Cardiac muscle cell (in vitro differentiated cells and primary cell): ENCODE results near the gene CHRND. TPM values are rescaled to one million over a fixed set of nuclear protein-coding genes. Genes with fewer than 3 reads are reported as not detected.

Source experiments
- DNase-seq, 2 donors: peaks; one replicate each; pipeline versions ENCODE4 v3.0.0 to v3.0.0-alpha.2; 2010 to 2017; ENCODE audit warnings: low read depth in 1 of 2, low spot score in 1 of 2
- H3K27ac ChIP-seq: fragments of 200-600 bp; sonication (generic); 2 replicates; pipeline ENCODE4 v1.5.1; 2016
- H3K27me3 ChIP-seq: fragments of 200-600 bp; sonication (generic); 2 replicates; pipeline ENCODE4 v1.6.0; 2016; ENCODE audit warnings: control low read depth
- H3K36me3 ChIP-seq: fragments of 200-600 bp; sonication (generic); 2 replicates; pipeline ENCODE4 v1.5.1; 2016; ENCODE audit warnings: control low read depth
- H3K4me1 ChIP-seq: fragments of 200-600 bp; sonication (generic); 2 replicates; pipeline ENCODE4 v1.8.1; 2017; ENCODE audit warnings: low read depth, mild to moderate bottlenecking, mixed run types
- H3K4me3 ChIP-seq: fragments of 200-600 bp; sonication (generic); 2 replicates; pipeline ENCODE4 v1.5.1; 2016; ENCODE audit warnings: mild to moderate bottlenecking
- H3K9me3 ChIP-seq: fragments of 200-600 bp; sonication (generic); 2 replicates; pipeline ENCODE4 v1.5.1; 2017; ENCODE audit warnings: low read depth, mild to moderate bottlenecking, control low read depth
- polyA plus RNA-seq: library from polyadenylated mRNA; unstranded; fragments of >200 nt; fragmentation: Nextera tagmentation; extraction: Ambion mirVana; gene quantifications from 2 replicates; pipeline ENCODE4 v1.2.1, GENCODE V29; 2016
- total RNA-seq: library from RNA; depleted of rRNA; stranded (reverse); fragments of >200 nt; gene quantifications from 2 replicates; pipeline ENCODE4 v1.2.3, GENCODE V29; 2016
- TF ChIP-seq, protein P1 (sequence below): IDR thresholded peaks from 2 replicates; pipeline ENCODE4 v1.5.1; 2012; ENCODE audit warnings: low read depth, mild to moderate bottlenecking, low read length

Gene CHRND
- total RNA-seq (0.09 TPM in 1 of 2 replicates, not detected in the other), polyA plus RNA-seq (0.05 TPM in 1 of 2 replicates, not detected in the other)

DNA sequence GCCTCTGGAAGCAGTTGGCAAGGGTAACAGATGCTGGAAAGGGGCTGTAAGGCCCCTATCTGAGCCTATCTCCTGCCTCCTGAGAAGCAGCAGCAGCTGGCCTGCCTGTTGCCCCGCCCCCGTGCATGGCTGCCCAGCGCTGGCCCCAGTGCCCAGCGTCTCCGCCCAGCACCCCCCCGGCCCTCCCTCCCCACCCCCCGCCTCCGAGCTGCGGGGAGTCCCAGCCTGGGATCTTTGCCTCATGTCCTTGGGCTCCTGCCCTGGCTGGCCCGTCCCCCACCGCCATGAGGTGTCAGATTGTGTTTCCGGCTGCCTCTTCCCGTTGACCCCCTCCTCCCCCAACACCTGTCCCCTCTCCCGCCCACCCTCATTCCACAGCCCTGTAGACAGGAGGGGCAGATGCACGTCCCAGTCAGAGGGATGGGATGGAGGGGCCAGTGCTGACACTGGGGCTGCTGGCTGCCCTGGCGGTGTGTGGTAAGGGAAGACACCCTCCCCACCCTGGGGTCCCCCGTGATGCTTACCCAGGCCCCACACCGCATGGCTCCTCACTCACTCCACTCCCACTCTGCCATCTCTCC is at the start of gene CHRND:
Gene CHRND (plus strand): TSS at position 370 of the 581 bp plus-strand sequence. CDS start 56 bp downstream, at position 426.
- Histone ChIP-seq H3K4me1 (peaks cover 2% of the 10 kb centered on the region), H3K27ac (no peak within 1 kb of the TSS), H3K9me3 (no peaks in the 10 kb centered on the region), H3K27me3 (peaks cover 33% of the 10 kb centered on the region), H3K4me3 (no peak within 1 kb of the TSS), H3K36me3 (no peaks in the 10 kb centered on the region)
- DNase-seq: peak; percentile 30 to 36
- TF ChIP-seq, protein P1, sequence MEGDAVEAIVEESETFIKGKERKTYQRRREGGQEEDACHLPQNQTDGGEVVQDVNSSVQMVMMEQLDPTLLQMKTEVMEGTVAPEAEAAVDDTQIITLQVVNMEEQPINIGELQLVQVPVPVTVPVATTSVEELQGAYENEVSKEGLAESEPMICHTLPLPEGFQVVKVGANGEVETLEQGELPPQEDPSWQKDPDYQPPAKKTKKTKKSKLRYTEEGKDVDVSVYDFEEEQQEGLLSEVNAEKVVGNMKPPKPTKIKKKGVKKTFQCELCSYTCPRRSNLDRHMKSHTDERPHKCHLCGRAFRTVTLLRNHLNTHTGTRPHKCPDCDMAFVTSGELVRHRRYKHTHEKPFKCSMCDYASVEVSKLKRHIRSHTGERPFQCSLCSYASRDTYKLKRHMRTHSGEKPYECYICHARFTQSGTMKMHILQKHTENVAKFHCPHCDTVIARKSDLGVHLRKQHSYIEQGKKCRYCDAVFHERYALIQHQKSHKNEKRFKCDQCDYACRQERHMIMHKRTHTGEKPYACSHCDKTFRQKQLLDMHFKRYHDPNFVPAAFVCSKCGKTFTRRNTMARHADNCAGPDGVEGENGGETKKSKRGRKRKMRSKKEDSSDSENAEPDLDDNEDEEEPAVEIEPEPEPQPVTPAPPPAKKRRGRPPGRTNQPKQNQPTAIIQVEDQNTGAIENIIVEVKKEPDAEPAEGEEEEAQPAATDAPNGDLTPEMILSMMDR: no peak

DNA sequence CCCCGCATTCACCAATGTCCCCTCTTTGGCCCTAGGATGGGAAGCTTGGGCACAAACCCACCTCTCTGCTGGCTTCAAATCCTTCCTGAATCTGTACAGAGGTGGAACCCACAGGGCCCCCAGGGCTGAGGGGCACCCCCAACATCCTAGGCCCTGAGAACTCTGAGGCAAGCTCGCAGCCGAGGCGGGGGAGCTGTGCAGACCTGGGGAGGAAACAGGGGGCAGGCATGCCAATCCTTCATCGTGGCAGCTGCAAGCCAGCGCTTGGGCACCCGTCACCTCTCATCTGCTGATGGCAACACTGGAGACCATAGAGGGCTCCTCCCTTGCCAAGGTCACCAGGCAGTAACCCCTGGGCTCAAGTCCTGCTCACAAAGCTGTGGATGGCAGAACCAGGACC is 49.2 kb upstream of the CHRND start:
- H3K4me3 ChIP-seq: no peak overlapping the region
- no peak overlapping the region for H3K27ac ChIP-seq
- H3K36me3 ChIP-seq: no peaks in the 10 kb centered on the region
- TF ChIP-seq, protein P1: no peak
- peaks cover 85% of the 10 kb centered on the region for H3K27me3 ChIP-seq
- DNase-seq: no peak
- no peaks in the 10 kb centered on the region for H3K9me3 ChIP-seq
- H3K4me1 ChIP-seq: no peaks in the 10 kb centered on the region

DNA sequence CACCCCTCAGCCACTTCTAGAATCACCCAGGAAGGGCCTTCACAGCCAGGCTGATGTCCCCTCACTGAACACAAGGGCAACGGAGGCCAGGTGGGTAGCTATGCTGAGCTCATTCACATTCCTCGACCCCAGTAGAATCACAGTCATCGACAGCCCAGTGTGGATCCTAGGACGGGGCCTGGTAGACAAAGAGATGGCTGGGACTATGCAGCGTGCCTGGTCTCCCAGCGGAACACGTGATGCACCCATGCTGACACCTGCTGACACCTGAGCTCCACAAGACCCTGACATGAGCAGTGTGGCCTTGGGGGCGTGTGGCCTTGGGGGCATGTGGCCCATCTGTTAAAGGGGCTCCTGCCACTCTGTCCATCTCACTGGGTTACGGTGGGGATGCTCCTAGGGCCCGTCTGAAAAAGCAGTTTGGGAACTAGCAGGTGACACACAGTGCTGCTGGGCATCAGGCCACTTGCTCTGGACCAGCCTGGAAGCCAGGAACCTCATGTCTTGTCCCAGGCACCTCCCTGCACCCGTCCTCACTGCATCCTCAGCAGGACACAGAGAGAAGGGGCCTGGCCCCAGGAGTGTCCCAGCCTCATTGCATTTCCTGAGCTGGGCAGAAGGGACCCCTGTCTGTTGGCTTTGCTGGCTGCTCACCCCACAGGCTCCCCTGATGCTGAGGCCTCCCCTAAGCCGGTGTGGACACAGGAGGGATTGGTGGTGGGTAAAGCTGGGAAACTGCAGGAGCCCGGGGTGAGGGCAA is 48.0 kb upstream of the CHRND start:
- H3K9me3 ChIP-seq: no peaks in the 10 kb centered on the region

DNA sequence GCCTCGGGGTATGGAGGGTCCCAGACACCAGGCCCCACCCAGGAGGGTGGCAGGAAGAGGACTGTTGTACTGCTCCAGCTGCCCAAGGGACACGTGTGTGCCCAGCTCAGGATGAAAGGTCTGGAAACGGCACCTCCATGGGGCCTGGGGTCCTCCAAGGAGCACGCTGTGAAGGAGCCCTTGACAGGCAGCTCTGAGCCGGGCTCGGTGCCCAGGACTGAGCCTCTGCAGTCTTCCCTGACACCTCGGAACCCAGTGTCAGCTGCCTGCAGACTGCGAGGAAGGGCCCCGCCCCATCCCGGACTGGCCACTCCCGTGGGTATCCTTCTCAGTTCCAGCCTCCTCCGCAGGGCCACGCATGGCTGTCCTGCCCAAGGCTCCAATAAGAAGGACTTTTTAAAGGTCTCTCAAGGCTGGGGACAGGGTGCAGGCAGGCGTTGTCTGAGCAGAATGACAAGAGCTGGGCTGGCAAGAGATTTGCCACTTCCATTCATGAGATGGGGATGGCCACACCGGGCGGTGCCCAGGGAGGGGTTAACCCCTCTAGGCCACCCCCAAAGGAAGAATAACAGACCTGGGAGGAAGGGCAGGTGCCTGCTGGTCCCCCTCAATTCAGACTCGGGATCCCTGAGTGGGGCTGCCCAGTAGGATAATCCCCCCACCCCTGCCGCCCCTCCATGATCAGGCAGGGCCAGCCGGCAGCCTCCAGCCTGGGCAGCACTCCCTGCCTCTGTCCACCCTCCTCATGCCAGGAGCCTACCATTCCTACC is 47.2 kb upstream of the CHRND start:
- Histone ChIP-seq H3K36me3 (no peaks in the 10 kb centered on the region), H3K27me3 (peaks cover 87% of the 10 kb centered on the region), H3K4me1 (no peaks in the 10 kb centered on the region), H3K9me3 (no peaks in the 10 kb centered on the region), H3K27ac (no peak overlapping the region), H3K4me3 (no peak overlapping the region)
- no peak for DNase-seq
- TF ChIP-seq, protein P1: no peak

More for the DNA sequence above, 48.0 kb upstream of the CHRND start:
- Histone ChIP-seq H3K4me1 (no peaks in the 10 kb centered on the region), H3K27ac (no peak overlapping the region), H3K4me3 (no peak overlapping the region), H3K27me3 (peaks cover 85% of the 10 kb centered on the region), H3K36me3 (no peaks in the 10 kb centered on the region)
- TF ChIP-seq, protein P1: no peak
- no peak for DNase-seq

DNA sequence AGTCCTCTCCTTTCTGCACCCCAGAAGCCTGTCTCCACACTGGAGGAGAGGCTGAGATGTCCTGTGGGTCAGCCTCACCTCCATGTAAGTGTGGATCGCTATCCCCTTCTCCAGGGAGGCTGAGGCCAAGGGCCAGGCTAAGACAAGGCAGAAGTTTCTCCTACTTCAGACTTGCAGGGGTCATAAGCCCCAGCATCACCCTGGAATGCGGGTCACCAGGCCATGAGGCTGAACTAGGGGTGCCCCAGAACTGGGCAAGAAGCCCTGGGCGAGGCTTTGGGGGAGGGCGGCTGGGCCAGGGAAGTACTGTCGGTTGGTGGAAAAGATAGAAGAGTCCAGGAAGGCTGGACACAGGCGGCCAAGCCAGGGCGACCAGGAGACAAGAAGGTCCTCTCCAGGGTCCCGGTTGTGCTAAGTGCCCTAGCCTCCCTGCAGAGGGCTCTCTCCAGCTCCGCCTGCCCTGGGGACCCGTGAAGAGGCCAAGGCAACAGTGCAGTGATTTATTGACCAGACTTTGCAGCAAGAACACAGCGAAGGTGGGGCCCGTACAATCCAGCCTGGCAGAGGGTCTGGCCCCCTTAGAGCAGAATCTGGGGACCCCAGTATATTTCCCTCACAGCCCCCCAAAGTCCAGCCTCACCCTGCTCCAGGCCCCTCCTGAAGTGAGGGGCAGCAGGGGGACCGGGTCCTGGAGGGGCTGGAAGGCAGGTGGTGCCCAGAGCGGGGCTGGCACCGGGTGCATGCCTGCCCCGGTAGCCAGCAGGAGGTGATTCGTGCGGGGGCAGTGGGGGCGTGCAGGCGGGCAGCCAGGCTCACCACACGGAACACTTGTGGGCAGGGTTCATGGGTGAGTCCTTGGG is 46.4 kb upstream of the CHRND start:
- H3K27me3 ChIP-seq: peaks cover 87% of the 10 kb centered on the region
- TF ChIP-seq, protein P1: no peak
- H3K27ac ChIP-seq: no peak overlapping the region
- no peaks in the 10 kb centered on the region for H3K4me1 ChIP-seq
- no peak for DNase-seq
- no peak overlapping the region for H3K4me3 ChIP-seq
- no peaks in the 10 kb centered on the region for H3K36me3 ChIP-seq
- no peaks in the 10 kb centered on the region for H3K9me3 ChIP-seq
